ENCODE data around the gene COG5.
A peak's percentile ranks its signal among the peaks of the same experiment; 100 is the strongest.

The COG5 gene

DNA sequence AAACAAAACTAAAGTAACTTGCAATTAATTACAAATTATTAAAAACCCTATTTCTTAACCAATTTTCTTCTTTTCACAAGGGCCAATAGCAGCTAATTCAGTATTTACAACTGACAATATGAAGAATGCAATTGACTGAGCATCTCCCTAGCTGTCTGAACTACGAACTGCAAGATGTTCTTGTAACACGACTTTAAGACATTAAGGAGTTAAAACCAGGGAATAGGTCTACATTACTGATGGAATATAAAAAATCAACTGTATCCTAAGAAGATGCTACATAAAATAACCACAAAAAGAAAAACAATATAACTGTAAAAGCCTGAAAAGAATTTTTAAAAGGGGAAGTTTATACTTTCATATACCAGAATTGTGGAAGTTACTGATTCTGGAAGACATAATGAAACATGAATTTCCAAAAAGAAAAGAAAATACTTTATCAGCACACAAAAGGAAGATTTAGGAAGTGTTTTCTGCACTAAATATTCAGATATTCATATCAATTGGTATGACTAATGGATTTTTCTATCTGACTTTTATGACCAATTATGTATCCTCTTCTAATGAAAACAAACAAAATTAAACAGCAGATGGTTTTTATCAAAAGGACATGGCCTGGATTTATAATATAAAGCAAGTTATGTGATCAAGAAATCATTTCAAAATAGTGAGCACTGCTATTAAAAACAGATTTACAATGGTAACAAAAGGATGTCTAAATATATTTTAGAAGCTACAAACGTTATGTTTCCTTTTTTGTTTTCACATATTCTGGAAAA lies 92.2 kb downstream of the COG5 start:
- TF ChIP-seq CTCF (IDR thresholded peaks at IDR 0.05; ENCODE audit: control insufficient read depth, extremely low read depth, insufficient read depth), result no peak
- DNase-seq (ENCODE audit: low read depth), result no peak
- no peak overlapping the region for H3K4me3 ChIP-seq (ENCODE audit: low read depth, low read length)

DNA sequence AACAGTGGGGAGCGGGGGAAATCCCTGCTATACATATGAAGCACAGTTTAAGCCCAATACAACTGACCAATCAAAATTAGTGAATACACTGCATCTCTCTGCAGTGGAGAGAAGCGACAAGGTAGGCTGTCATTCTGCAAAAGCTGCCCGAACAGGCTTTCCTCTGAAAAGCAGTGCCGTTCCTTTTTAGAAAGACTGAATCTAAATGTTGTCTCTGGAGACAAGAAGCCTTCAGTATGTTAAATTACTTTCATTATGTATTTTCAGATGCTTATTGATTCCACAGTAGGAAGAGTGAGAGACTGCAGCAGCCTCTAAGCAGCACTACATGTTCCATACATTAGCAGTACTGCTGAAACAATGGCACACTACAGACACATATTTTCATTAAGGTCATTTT lies 93.8 kb downstream of the COG5 start, which contains the start of gene GPR22:
Gene GPR22, plus strand, starts transcription at position 129 of the 400 bp plus-strand sequence. CDS start 4,004 bp downstream, outside the sequence.
- TF ChIP-seq CTCF (IDR thresholded peaks at IDR 0.05; ENCODE audit: control insufficient read depth, extremely low read depth, insufficient read depth), result no peak
- DNase-seq (ENCODE audit: low read depth), result no peak
- no peak within 1 kb of the TSS for H3K4me3 ChIP-seq (ENCODE audit: low read depth, low read length)

DNA sequence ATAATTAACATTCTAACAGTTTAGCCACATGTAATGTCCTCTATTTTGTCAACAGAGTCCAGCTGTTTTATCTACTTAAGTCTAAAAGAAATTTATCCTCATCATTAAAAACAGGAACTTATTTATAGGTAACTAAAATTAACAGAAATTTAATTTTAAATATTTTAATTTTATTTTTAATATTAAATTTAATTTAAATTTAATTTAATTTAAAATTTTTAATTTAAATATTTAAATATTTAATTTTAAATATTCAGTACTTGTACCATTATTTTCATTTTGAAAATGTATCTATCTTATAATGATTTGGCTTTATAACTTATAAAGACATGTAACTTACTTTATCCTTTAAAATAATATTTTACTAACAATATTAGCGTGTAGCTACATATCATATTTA lies 94.9 kb downstream of the COG5 start:
- DNase-seq (ENCODE audit: low read depth), result no peak
- H3K4me3 ChIP-seq (ENCODE audit: low read depth, low read length), result no peak overlapping the region
- no peak for TF ChIP-seq CTCF (IDR thresholded peaks at IDR 0.05; ENCODE audit: control insufficient read depth, extremely low read depth, insufficient read depth)

- H3K4me3 ChIP-seq (ENCODE audit: low read depth, low read length), result no peak overlapping the region
- TF ChIP-seq CTCF (IDR thresholded peaks at IDR 0.05; ENCODE audit: control insufficient read depth, extremely low read depth, insufficient read depth), result no peak
- no peak for DNase-seq (ENCODE audit: low read depth)
Observed at GRCh38 chr7:107467972-107468371, 95.7 kb downstream of the COG5 start.

DNA sequence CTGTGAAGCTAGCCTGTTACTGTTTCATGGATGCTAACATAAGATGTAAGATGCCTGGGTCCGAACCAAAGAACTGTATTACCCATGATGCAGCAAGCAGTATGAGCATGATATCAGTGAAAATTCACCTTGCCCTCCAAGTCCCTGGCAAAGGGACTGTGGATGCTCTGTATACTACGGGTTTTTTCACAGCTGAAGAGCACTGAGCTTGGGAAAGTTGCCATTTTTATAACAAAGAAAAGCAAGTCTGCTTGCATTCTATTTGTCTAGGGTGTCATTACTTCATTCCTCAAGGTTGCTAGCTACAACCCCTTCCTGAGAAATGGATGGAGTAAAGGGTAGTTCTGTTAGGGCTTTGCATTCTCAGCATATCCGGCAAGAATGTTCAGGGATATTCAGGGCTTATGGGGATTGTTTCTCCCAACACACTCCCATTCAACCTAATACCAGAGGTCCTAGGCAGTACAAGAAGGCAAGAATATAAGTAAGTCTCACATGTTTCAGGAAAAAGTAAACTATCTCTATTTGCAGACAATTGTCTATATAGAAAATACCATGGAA lies 99.0 kb downstream of the COG5 start:
- TF ChIP-seq CTCF (IDR thresholded peaks at IDR 0.05; ENCODE audit: control insufficient read depth, extremely low read depth, insufficient read depth), result no peak
- no peak for DNase-seq (ENCODE audit: low read depth)
- H3K4me3 ChIP-seq (ENCODE audit: low read depth, low read length), result no peak overlapping the region

- peak; percentile 41 for DNase-seq (ENCODE audit: low read depth)
- TF ChIP-seq CTCF (IDR thresholded peaks at IDR 0.05; ENCODE audit: control insufficient read depth, extremely low read depth, insufficient read depth), result peak; percentile 96
- H3K4me3 ChIP-seq (ENCODE audit: low read depth, low read length), result no peak overlapping the region
Observed at GRCh38 chr7:107463139-107464078, 100.3 kb downstream of the COG5 start.
